Type B pancreatic cell (in vitro differentiated cells): ENCODE data around the gene CLDN7. TPM values are rescaled to one million over a fixed set of nuclear protein-coding genes. Genes with fewer than 3 reads are reported as not detected.
A peak's percentile ranks its signal among the peaks of the same experiment; 100 is the strongest.

Experiments used
- DNase-seq: peaks from one replicate; pipeline ENCODE4 v3.0.0; 2021; ENCODE audit warnings: mixed read lengths; ENCODE audit not compliant: unreplicated experiment; ENCODE audit errors: extremely low spot score
- H3K27ac Mint-ChIP-seq: 2 replicates; pipeline ENCODE4 v1.8.0; 2021; ENCODE audit warnings: mild to moderate bottlenecking, mixed read lengths
- H3K27me3 Mint-ChIP-seq: 2 replicates; pipeline ENCODE4 v1.8.0; 2021; ENCODE audit warnings: mixed read lengths
- H3K36me3 Mint-ChIP-seq: 2 replicates; pipeline ENCODE4 v1.8.0; 2021; ENCODE audit warnings: mixed read lengths
- H3K4me1 Mint-ChIP-seq: one replicate; pipeline ENCODE4 v1.8.0; 2021; ENCODE audit warnings: mixed read lengths; ENCODE audit not compliant: unreplicated experiment
- H3K4me3 Mint-ChIP-seq: 2 replicates; pipeline ENCODE4 v1.8.0; 2021; ENCODE audit warnings: mild to moderate bottlenecking, mixed read lengths
- H3K9me3 Mint-ChIP-seq: 2 replicates; pipeline ENCODE4 v1.8.0; 2021; ENCODE audit warnings: mixed read lengths
- CTCF ChIP-seq: fragments of 200-600 bp; sonication (generic); conservative IDR thresholded peaks from 2 replicates; pipeline ENCODE4 v1.5.0; 2021; ENCODE audit warnings: antibody characterized with exemption, mild to moderate bottlenecking
- total RNA-seq: library from RNA; stranded (reverse); gene quantifications from 2 replicates; pipeline ENCODE4 v1.2.1, GENCODE V29; 2021; ENCODE audit warnings: low replicate concordance

Gene CLDN7
- total RNA-seq, 1 donor from 2014 or later: 118 TPM

GRCh38 chr17:7261379-7262191 is 693 bp downstream of the CLDN7 start:
- Mint-ChIP-seq H3K9me3 (no peaks in the 10 kb centered on the region), H3K27ac (peak overlapping the region; percentile 100), H3K36me3 (peaks cover 8% of the 10 kb centered on the region), H3K4me1 (peaks cover 6% of the 10 kb centered on the region), H3K4me3 (peak overlapping the region; percentile 98), H3K27me3 (peaks cover 54% of the 10 kb centered on the region)
- TF ChIP-seq CTCF: no peak
- DNase-seq: no peak

GRCh38 chr17:7260651-7261378 is 1.5 kb downstream of the CLDN7 start:
- H3K9me3 Mint-ChIP-seq: no peaks in the 10 kb centered on the region
- peaks cover 12% of the 10 kb centered on the region for H3K36me3 Mint-ChIP-seq
- peaks cover 49% of the 10 kb centered on the region for H3K27me3 Mint-ChIP-seq
- DNase-seq: no peak
- H3K4me1 Mint-ChIP-seq: peaks cover 6% of the 10 kb centered on the region
- peak overlapping the region; percentile 81 for H3K27ac Mint-ChIP-seq
- peak overlapping the region; percentile 83 for H3K4me3 Mint-ChIP-seq
- no peak for TF ChIP-seq CTCF

- DNase-seq: no peak
- no peak for TF ChIP-seq CTCF
- Mint-ChIP-seq H3K9me3 (no peaks in the 10 kb centered on the region), H3K4me1 (peaks cover 6% of the 10 kb centered on the region), H3K27me3 (peaks cover 47% of the 10 kb centered on the region), H3K27ac (peak overlapping the region; percentile 81), H3K4me3 (peak overlapping the region; percentile 83), H3K36me3 (peaks cover 12% of the 10 kb centered on the region)
Measured at GRCh38 chr17:7260151-7260550, 2.1 kb downstream of the CLDN7 start.

GRCh38 chr17:7259555-7259889 is 2.8 kb downstream of the CLDN7 start:
- no peak for DNase-seq
- Mint-ChIP-seq H3K36me3 (peaks cover 16% of the 10 kb centered on the region), H3K4me1 (peaks cover 6% of the 10 kb centered on the region), H3K27me3 (peaks cover 43% of the 10 kb centered on the region), H3K9me3 (no peaks in the 10 kb centered on the region), H3K4me3 (peak overlapping the region; percentile 83), H3K27ac (peak overlapping the region; percentile 87)
- no peak for TF ChIP-seq CTCF

- peak overlapping the region; percentile 87 for H3K27ac Mint-ChIP-seq
- H3K4me3 Mint-ChIP-seq: peak overlapping the region; percentile 83
- no peak for DNase-seq
- TF ChIP-seq CTCF: no peak
- H3K9me3 Mint-ChIP-seq: no peaks in the 10 kb centered on the region
- H3K36me3 Mint-ChIP-seq: peaks cover 17% of the 10 kb centered on the region
- peaks cover 6% of the 10 kb centered on the region for H3K4me1 Mint-ChIP-seq
- H3K27me3 Mint-ChIP-seq: peaks cover 37% of the 10 kb centered on the region
Measured at GRCh38 chr17:7258731-7259554, 3.3 kb downstream of the CLDN7 start.
